Parathyroid adenoma (tissue), 2 donors: ENCODE measurements around the gene GEN1.

Experiments used
- H2AFZ ChIP-seq: fragments of 300-600 bp; sonication (generic); one replicate; pipeline ENCODE4 v1.7.0; 2017; ENCODE audit warnings: antibody characterized with exemption, mild to moderate bottlenecking
- H3K27ac ChIP-seq: fragments of 300-600 bp; sonication (generic); one replicate; pipeline ENCODE4 v1.7.0; 2017
- H3K27me3 ChIP-seq: fragments of 300-600 bp; sonication (generic); one replicate; pipeline ENCODE4 v1.7.0; 2017; ENCODE audit warnings: low read length; ENCODE audit not compliant: control insufficient read depth, insufficient read depth
- H3K36me3 ChIP-seq: fragments of 300-600 bp; sonication (generic); one replicate; pipeline ENCODE4 v1.7.0; 2017; ENCODE audit warnings: low read length; ENCODE audit not compliant: control insufficient read depth, insufficient read depth
- H3K4me1 ChIP-seq: fragments of 300-600 bp; sonication (generic); one replicate; pipeline ENCODE4 v1.7.0; 2017; ENCODE audit warnings: control low read depth
- H3K4me2 ChIP-seq: fragments of 300-600 bp; sonication (generic); one replicate; pipeline ENCODE4 v1.7.0; 2017; ENCODE audit warnings: low read length
- H3K4me3 ChIP-seq: fragments of 300-600 bp; sonication (generic); one replicate; pipeline ENCODE4 v1.7.0; 2017; ENCODE audit warnings: low read depth, low read length
- H3K79me2 ChIP-seq: fragments of 300-600 bp; sonication (generic); one replicate; pipeline ENCODE4 v1.7.0; 2017; ENCODE audit warnings: control low read depth
- H3K9ac ChIP-seq: fragments of 300-600 bp; sonication (generic); one replicate; pipeline ENCODE4 v1.7.0; 2017; ENCODE audit warnings: mild to moderate bottlenecking
- H3K9me3 ChIP-seq: fragments of 300-600 bp; sonication (generic); one replicate; pipeline ENCODE4 v1.7.0; 2017; ENCODE audit warnings: low read length; ENCODE audit not compliant: control insufficient read depth
- TF ChIP-seq, protein P1 (sequence below): fragments of 300-600 bp; sonication (generic); IDR thresholded peaks from one replicate; pipeline ENCODE4 v1.7.0; 2017; ENCODE audit warnings: antibody characterized with exemption, mild to moderate bottlenecking
- donor health status: primary hyperparathyroidism.

GEN1 gene

DNA sequence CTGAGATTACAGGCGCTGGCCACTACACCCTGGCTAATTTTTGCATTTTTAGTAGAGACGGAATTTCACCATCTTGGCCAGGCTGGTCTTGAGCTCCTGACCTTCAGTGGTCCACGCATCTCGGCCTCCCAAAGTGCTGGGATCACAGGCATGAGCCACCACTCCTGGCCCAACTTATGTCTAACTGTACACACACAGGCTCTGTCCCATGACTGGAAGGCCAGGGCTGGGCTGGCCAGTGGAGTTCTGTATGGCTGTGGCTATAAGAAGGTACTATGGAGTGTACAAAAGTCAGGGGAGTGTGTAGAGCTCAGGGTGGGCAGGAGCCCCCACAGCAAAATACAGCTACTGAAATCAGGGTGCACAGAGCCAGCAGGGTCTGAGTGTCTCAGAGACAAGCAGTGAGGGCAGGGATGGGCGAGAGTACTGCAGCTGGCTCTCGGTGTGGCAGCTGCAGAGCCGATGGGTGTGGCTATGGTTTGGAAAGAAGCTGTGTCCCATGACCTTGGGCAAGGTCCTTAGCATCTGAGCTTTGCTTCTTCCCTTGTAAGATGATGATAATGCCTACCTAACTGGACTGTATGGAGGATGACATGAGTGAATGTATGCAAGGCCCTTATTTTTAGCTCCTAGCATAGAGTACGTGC lies 51.9 kb downstream of the GEN1 start:
- Histone ChIP-seq H3K27ac (no peak overlapping the region), H3K36me3 (no peaks in the 10 kb centered on the region), H2AFZ (no peak overlapping the region), H3K9me3 (no peaks in the 10 kb centered on the region), H3K4me3 (no peak overlapping the region), H3K27me3 (no peaks in the 10 kb centered on the region), H3K4me1 (no peaks in the 10 kb centered on the region), H3K9ac (no peak overlapping the region), H3K4me2 (no peak overlapping the region), H3K79me2 (no peaks in the 10 kb centered on the region)
- TF ChIP-seq, protein P1, sequence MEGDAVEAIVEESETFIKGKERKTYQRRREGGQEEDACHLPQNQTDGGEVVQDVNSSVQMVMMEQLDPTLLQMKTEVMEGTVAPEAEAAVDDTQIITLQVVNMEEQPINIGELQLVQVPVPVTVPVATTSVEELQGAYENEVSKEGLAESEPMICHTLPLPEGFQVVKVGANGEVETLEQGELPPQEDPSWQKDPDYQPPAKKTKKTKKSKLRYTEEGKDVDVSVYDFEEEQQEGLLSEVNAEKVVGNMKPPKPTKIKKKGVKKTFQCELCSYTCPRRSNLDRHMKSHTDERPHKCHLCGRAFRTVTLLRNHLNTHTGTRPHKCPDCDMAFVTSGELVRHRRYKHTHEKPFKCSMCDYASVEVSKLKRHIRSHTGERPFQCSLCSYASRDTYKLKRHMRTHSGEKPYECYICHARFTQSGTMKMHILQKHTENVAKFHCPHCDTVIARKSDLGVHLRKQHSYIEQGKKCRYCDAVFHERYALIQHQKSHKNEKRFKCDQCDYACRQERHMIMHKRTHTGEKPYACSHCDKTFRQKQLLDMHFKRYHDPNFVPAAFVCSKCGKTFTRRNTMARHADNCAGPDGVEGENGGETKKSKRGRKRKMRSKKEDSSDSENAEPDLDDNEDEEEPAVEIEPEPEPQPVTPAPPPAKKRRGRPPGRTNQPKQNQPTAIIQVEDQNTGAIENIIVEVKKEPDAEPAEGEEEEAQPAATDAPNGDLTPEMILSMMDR = no peak

DNA sequence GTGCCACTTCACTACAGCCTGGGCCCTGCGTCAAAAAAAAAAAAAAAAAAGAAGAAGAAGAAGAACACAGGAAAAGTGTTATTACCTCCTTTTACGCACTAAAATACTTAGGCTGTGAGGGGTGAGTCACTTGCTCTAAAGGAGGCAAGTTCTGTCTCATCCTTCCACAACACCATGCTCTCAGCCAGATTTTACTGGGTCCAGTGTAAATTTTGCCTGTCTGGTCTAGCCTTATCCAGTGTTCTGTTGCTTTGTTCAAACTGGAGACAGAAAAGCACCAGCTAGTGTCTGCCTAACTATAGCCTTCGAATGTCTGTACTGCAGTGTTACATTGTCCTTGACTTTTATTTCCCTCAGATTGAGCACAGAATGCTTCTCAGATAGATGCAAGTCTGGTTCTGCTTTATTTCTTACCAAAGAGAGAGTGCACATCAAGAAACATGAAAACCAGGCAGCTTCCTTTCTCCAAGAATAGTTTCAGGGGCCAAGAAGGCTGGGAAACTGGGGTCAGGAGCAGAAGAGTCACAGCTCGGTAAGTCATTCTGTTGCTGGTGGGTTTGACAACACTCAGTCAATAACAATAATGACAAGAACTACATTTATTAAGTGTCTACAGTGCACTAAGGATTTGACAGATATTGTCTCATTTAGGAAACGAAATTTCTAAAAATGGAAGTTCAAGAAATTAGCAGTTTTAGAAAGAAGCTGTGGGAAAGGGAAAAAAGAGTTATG lies 59.2 kb downstream of the GEN1 start:
- Histone ChIP-seq H3K4me2 (no peak overlapping the region), H3K27ac (no peak overlapping the region), H3K79me2 (no peaks in the 10 kb centered on the region), H3K27me3 (no peaks in the 10 kb centered on the region), H2AFZ (no peak overlapping the region), H3K36me3 (no peaks in the 10 kb centered on the region), H3K4me1 (no peaks in the 10 kb centered on the region), H3K9ac (no peak overlapping the region), H3K9me3 (no peaks in the 10 kb centered on the region), H3K4me3 (no peak overlapping the region)
- TF ChIP-seq, protein P1 = no peak

DNA sequence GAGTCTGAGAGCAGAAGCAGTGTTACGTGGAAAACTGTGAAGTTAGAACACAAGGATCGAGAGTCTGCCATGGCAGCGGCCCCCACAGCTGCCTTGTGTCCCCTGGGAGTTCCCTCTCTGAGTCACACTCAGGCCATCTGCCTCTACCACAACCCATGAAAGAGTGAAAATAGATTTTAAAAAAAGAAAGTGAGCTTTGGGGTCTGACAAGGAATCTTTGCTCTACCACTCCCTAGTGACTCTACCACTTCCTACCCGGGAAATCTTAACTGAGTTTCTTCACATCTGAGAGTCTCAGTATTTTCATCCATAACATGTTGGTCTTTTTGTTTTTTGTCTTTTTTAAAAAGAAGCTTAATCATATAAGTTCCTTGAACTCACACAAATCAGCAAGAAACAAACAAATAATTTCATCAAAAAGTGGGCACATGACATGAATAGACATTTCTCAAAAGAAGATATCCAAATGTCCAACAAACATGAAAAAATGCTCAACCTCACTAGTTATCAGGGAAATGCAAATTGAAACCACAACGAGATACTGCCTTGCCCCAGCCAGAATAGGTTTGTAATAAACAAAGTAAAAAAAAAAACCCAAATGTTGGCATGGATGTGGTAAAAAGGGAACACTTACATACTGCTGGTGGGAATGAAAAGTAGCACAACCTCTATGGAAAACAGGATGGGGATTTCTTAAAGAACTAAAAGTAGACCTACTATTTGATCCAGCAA lies 60.0 kb downstream of the GEN1 start:
- Histone ChIP-seq H3K27ac (no peak overlapping the region), H3K4me2 (no peak overlapping the region), H3K36me3 (no peaks in the 10 kb centered on the region), H3K4me3 (no peak overlapping the region), H3K4me1 (no peaks in the 10 kb centered on the region), H2AFZ (no peak overlapping the region), H3K9me3 (no peaks in the 10 kb centered on the region), H3K9ac (no peak overlapping the region), H3K79me2 (no peaks in the 10 kb centered on the region), H3K27me3 (no peaks in the 10 kb centered on the region)
- TF ChIP-seq, protein P1 = no peak

DNA sequence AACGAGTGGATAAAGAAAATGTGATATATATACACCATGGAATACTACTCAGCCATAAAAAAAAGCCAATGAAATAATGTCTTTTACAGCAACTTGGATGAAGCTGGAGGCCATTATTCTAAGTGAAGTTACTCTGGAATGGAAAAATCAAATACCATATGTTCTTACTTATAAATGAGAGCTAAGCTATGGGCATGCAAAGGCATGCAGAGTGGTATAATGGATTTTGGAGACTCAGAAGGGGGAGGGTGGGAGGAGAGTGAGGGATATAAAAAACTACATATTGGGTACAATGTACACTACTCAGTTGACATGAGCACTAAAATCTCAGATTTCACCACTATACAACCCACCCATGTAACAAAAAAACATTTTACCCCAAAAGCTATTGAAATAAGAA lies 60.7 kb downstream of the GEN1 start:
- Histone ChIP-seq H3K79me2 (no peaks in the 10 kb centered on the region), H3K9ac (no peak overlapping the region), H3K27me3 (no peaks in the 10 kb centered on the region), H3K4me2 (no peak overlapping the region), H3K36me3 (no peaks in the 10 kb centered on the region), H3K4me3 (no peak overlapping the region), H3K27ac (no peak overlapping the region), H2AFZ (no peak overlapping the region), H3K9me3 (no peaks in the 10 kb centered on the region), H3K4me1 (no peaks in the 10 kb centered on the region)
- TF ChIP-seq, protein P1 = no peak
